Brain microvascular endothelial cell (primary cell): ENCODE measurements around the gene ITGB3.

ENCODE experiments used
- DNase-seq: peaks from one replicate; pipeline ENCODE4 v3.0.0-alpha.2; 2020
- H3K27ac ChIP-seq: fragments of 250-450 bp; sonication (Bioruptor Pico); 2 replicates; pipeline ENCODE4 v1.5.1; 2020; ENCODE audit warnings: mild to moderate bottlenecking, moderate library complexity
- H3K27me3 ChIP-seq: fragments of 250-450 bp; sonication (Bioruptor Pico); replicated peaks from 2 replicates; pipeline ENCODE4 v1.5.1; 2020; ENCODE audit warnings: mild to moderate bottlenecking
- H3K36me3 ChIP-seq: fragments of 250-450 bp; sonication (Bioruptor Pico); replicated peaks from 2 replicates; pipeline ENCODE4 v1.5.1; 2020; ENCODE audit warnings: mild to moderate bottlenecking
- H3K4me3 ChIP-seq: 2 replicates; pipeline ENCODE4 v1.5.1; 2011; ENCODE audit warnings: low read depth, mild to moderate bottlenecking, control low read depth, low read length, moderate library complexity
- in situ Hi-C: cut with HindIII; loops from 2 replicates; pipeline ENCODE4 v1.10.0; 2017; ENCODE audit warnings: low sequenced_read_pairs, low pct_ligation_motif_present
- TF ChIP-seq, protein P1 (sequence below): IDR thresholded peaks from 2 replicates; pipeline ENCODE4 v1.5.1; 2011; ENCODE audit warnings: low read depth, mild to moderate bottlenecking, moderate library complexity, low read length, control low read depth, inconsistent platforms; ENCODE audit errors: missing control alignments

ITGB3 gene

DNA sequence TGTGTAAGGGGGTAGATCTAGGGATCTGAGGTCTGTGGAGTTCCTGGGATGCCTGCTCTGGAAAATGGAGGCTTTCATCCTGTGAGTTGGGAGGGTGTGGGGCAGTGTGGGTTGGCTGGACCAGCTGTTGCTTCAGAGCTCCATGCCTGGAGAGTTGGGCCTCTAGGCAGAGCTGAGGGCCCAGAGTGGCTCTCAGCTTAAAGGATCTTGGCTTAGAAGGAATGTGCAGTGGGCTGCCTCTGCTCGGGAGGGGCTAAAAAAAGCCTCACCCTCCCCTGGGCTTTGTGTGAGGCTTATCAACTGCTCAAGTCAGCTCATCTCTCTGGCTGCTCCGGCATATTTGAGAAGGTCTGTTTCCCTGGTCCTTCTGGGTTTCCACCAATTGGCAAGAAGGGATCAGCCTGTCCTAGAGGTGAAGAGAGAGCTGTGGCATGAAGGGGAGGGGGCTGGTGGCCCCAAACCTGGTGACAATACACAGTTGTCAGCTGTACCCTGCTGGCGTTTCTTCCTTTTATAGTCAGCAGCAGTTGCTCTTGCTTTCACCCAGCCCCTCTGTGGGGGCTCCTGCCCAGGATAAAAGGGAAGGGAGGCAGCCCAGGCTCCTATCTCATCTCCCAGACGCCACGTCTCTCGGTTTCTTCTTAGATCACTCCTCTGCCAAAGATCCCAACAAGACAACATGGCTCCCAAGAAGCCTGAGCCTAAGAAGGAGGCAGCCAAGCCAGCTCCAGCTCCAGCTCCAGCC, 44.7 kb upstream of the ITGB3 start, which contains the start of gene MYL4:
Gene MYL4 (plus strand): TSS at position 605 of the 745 bp plus-strand sequence. CDS start 75 bp downstream, at position 680.
- H3K27ac ChIP-seq, result no peak within 1 kb of the TSS
- H3K36me3 ChIP-seq, result no peaks in the 10 kb centered on the region
- in situ Hi-C loops, result no loop called here
- no peak within 1 kb of the TSS for H3K4me3 ChIP-seq
- no peaks in the 10 kb centered on the region for H3K27me3 ChIP-seq
- no peak for DNase-seq
- TF ChIP-seq, protein P1, sequence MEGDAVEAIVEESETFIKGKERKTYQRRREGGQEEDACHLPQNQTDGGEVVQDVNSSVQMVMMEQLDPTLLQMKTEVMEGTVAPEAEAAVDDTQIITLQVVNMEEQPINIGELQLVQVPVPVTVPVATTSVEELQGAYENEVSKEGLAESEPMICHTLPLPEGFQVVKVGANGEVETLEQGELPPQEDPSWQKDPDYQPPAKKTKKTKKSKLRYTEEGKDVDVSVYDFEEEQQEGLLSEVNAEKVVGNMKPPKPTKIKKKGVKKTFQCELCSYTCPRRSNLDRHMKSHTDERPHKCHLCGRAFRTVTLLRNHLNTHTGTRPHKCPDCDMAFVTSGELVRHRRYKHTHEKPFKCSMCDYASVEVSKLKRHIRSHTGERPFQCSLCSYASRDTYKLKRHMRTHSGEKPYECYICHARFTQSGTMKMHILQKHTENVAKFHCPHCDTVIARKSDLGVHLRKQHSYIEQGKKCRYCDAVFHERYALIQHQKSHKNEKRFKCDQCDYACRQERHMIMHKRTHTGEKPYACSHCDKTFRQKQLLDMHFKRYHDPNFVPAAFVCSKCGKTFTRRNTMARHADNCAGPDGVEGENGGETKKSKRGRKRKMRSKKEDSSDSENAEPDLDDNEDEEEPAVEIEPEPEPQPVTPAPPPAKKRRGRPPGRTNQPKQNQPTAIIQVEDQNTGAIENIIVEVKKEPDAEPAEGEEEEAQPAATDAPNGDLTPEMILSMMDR, result no peak

DNA sequence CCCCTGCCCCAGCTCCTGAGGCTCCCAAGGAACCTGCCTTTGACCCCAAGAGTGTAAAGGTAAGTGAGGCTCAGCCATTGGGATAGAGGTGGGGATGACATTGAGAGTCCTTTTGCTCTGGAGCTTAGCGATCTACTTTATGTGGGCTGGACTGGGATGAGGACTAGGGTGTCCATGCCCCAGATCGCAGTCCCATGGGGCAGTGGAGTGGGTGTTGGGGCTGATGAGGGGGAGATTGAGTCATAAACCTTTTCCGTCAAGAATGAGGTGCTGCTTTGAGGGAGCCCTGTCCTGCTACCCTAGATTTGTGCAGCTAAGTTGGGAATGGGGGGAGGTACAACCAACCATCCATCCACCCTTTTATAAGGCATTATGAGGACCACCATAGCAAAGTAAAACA, 44.1 kb upstream of the ITGB3 start:
- DNase-seq, result no peak
- no peaks in the 10 kb centered on the region for H3K27me3 ChIP-seq
- H3K4me3 ChIP-seq, result no peak overlapping the region
- TF ChIP-seq, protein P1, result no peak
- no peaks in the 10 kb centered on the region for H3K36me3 ChIP-seq
- H3K27ac ChIP-seq, result no peak overlapping the region
- in situ Hi-C loops, result no loop called here

DNA sequence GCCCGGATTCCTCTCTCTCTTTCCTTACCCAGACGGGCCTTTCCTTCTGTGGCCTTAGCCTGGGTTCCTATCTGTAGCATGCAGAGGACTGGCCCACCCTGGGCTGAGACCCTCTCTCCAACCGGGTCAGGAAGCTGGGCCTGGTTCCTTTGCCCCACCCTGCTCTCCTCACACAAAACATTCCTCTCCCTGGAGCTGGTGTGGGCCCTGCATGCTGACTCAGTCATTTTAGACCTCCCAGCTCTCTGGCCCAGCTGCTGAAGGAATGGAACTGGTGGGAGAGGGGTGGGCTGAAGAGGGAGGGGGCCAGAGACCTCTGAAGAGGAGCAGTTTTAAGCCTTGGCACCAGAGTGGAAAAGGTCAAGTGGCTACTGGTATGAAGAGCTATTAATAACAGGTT, 43.5 kb upstream of the ITGB3 start:
- Histone ChIP-seq H3K27me3 (no peaks in the 10 kb centered on the region), H3K27ac (no peak overlapping the region), H3K4me3 (no peak overlapping the region), H3K36me3 (no peaks in the 10 kb centered on the region)
- in situ Hi-C loops, result no loop called here
- DNase-seq, result no peak
- TF ChIP-seq, protein P1, result no peak

DNA sequence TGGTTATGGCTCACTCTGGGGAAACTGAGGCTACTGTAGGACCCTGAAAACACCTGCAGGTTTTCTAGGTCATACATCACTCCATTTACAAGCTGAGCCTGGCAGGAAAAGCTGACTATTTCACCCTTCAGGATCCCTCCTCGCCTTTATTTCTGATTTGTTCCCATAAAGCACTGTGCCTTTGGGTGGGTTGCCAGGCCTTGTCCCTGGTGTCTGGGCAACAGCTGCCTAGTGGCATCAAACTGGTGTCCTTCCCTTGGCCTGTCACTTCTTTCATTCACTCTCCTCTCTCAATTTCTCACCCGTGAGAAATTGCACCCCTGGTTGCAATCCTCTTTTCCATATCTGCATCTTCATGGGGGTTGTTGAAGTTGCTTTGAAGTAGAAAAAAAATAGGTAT, 42.8 kb upstream of the ITGB3 start:
- DNase-seq, result no peak
- TF ChIP-seq, protein P1, result no peak
- in situ Hi-C loops, result no loop called here
- H3K4me3 ChIP-seq, result no peak overlapping the region
- no peak overlapping the region for H3K27ac ChIP-seq
- no peaks in the 10 kb centered on the region for H3K36me3 ChIP-seq
- H3K27me3 ChIP-seq, result no peaks in the 10 kb centered on the region

DNA sequence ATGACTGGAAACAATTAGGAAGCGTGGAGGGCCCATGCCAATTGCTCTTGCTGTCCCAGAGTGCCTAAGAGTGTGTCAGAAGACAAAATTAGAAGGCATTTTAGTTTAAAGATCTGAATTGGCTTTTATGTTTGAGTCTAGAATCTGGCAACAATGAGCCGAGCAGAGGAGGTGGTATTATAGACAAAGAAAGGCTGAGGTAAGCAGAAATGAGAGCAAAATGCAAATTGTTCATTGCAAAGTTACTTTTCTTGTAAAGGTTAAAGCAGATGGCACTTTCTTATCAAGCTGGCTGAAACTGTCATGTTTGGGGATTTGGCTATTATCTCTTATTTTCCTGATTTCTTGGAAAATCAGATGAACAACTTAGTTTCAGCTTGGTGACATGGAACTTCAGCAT, 41.2 kb upstream of the ITGB3 start:
- H3K36me3 ChIP-seq, result no peaks in the 10 kb centered on the region
- in situ Hi-C loops, result no loop called here
- DNase-seq, result no peak
- TF ChIP-seq, protein P1, result no peak
- no peak overlapping the region for H3K27ac ChIP-seq
- H3K27me3 ChIP-seq, result no peaks in the 10 kb centered on the region
- H3K4me3 ChIP-seq, result no peak overlapping the region

DNA sequence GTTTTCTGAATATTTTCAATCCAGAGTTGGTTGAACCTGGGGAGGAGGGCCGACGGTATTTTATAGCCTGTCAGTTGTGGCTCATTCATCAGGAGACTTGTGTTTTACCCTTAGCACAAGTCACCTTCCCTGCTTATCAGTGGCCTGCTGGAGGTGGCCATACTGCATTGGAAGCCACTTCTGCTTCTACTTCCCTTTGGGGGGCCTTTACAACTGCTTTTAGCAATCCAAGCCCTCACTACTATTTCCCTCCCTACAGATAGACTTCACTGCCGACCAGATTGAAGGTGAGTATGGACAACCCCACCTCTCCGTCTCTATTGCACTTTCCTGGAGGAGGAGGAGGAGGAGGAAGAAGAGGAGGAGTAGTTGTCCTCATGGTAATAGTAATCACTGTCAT, 40.1 kb upstream of the ITGB3 start:
- no peaks in the 10 kb centered on the region for H3K27me3 ChIP-seq
- H3K4me3 ChIP-seq, result no peak overlapping the region
- H3K36me3 ChIP-seq, result no peaks in the 10 kb centered on the region
- TF ChIP-seq, protein P1, result no peak
- H3K27ac ChIP-seq, result no peak overlapping the region
- in situ Hi-C loops, result no loop called here
- DNase-seq, result no peak
